ENCODE results near the gene CSRP2.

Gene CSRP2

DNA sequence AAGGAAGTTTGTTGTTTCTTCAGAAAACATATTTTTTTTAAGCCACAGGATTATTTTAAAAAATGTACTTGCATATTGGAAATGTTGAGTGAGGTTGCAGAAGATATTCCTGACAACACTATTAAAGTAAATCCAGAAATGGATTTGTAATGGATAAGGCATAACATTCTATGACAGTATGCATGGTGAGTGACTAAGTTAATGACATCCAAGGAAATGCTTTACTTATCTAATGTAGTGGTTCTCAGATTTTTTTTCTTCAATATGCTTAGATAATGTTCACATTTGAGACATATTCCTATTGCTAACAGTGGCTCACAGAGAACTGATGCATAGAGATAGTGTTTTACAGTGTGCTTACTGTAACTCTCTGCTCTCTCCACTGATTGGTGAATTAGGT is 65.6 kb downstream of the CSRP2 start:
- no peaks in the 10 kb centered on the region for H3K79me2 ChIP-seq (ENCODE audit: control insufficient read depth, low read length)
- H3K4me2 ChIP-seq (ENCODE audit: low read length), result no peak overlapping the region
- no peak overlapping the region for H3K27ac ChIP-seq (ENCODE audit: low read depth, low read length)
- TF ChIP-seq, protein P1, sequence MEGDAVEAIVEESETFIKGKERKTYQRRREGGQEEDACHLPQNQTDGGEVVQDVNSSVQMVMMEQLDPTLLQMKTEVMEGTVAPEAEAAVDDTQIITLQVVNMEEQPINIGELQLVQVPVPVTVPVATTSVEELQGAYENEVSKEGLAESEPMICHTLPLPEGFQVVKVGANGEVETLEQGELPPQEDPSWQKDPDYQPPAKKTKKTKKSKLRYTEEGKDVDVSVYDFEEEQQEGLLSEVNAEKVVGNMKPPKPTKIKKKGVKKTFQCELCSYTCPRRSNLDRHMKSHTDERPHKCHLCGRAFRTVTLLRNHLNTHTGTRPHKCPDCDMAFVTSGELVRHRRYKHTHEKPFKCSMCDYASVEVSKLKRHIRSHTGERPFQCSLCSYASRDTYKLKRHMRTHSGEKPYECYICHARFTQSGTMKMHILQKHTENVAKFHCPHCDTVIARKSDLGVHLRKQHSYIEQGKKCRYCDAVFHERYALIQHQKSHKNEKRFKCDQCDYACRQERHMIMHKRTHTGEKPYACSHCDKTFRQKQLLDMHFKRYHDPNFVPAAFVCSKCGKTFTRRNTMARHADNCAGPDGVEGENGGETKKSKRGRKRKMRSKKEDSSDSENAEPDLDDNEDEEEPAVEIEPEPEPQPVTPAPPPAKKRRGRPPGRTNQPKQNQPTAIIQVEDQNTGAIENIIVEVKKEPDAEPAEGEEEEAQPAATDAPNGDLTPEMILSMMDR (IDR thresholded peaks at IDR 0.05; ENCODE audit: low read depth, low read length, poor library complexity, severe bottlenecking), result no peak
- TF ChIP-seq EZH2phosphoT487 (IDR thresholded peaks at IDR 0.05; ENCODE audit: borderline replicate concordance, low read length), result no peak
- H3K9me3 ChIP-seq (ENCODE audit: control insufficient read depth, insufficient read depth, low read length), result no peaks in the 10 kb centered on the region
- H3K4me3 ChIP-seq (ENCODE audit: low read length), result no peak overlapping the region
- no peaks in the 10 kb centered on the region for H3K27me3 ChIP-seq (ENCODE audit: control insufficient read depth, low read length)
- no peaks in the 10 kb centered on the region for H3K9me2 ChIP-seq (replicated peaks; ENCODE audit: control insufficient read depth, low read length)
- no peaks in the 10 kb centered on the region for H3F3A ChIP-seq (ENCODE audit: control insufficient read depth, insufficient read depth)
- H3K36me3 ChIP-seq (ENCODE audit: control insufficient read depth, low read length), result peaks cover 19% of the 10 kb centered on the region
- H3K4me1 ChIP-seq (ENCODE audit: control insufficient read depth, low read length), result no peaks in the 10 kb centered on the region
- no peaks in the 10 kb centered on the region for H4K20me1 ChIP-seq (ENCODE audit: control insufficient read depth, insufficient read depth, low read depth, low read length)

DNA sequence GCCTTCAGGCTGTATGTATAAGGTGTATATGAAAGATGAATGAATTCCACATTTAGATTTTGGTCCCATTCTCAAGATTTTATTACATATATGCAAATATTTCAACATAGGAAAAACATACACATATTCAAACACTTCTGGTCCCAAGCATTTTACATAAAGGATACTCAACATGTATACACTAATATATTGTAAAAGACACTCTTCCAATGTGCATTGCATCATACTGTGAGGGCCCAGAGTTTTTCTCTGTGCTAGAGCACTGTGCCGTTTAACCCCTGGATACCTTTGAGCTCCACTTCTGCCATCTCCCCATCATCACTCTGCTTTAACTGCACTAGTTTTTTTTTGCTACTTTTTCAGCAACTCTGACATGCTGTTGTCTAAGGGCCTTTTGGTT is 66.8 kb downstream of the CSRP2 start:
- no peaks in the 10 kb centered on the region for H3K79me2 ChIP-seq (ENCODE audit: control insufficient read depth, low read length)
- H3K4me3 ChIP-seq (ENCODE audit: low read length), result no peak overlapping the region
- H4K20me1 ChIP-seq (ENCODE audit: control insufficient read depth, insufficient read depth, low read depth, low read length), result no peaks in the 10 kb centered on the region
- H3K4me1 ChIP-seq (ENCODE audit: control insufficient read depth, low read length), result no peaks in the 10 kb centered on the region
- H3K27ac ChIP-seq (ENCODE audit: low read depth, low read length), result no peak overlapping the region
- no peaks in the 10 kb centered on the region for H3F3A ChIP-seq (ENCODE audit: control insufficient read depth, insufficient read depth)
- peaks cover 24% of the 10 kb centered on the region for H3K36me3 ChIP-seq (ENCODE audit: control insufficient read depth, low read length)
- H3K9me2 ChIP-seq (replicated peaks; ENCODE audit: control insufficient read depth, low read length), result no peaks in the 10 kb centered on the region
- H3K9me3 ChIP-seq (ENCODE audit: control insufficient read depth, insufficient read depth, low read length), result no peaks in the 10 kb centered on the region
- H3K27me3 ChIP-seq (ENCODE audit: control insufficient read depth, low read length), result no peaks in the 10 kb centered on the region
- no peak overlapping the region for H3K4me2 ChIP-seq (ENCODE audit: low read length)
- TF ChIP-seq, protein P1 (IDR thresholded peaks at IDR 0.05; ENCODE audit: low read depth, low read length, poor library complexity, severe bottlenecking), result no peak
- TF ChIP-seq EZH2phosphoT487 (IDR thresholded peaks at IDR 0.05; ENCODE audit: borderline replicate concordance, low read length), result no peak

DNA sequence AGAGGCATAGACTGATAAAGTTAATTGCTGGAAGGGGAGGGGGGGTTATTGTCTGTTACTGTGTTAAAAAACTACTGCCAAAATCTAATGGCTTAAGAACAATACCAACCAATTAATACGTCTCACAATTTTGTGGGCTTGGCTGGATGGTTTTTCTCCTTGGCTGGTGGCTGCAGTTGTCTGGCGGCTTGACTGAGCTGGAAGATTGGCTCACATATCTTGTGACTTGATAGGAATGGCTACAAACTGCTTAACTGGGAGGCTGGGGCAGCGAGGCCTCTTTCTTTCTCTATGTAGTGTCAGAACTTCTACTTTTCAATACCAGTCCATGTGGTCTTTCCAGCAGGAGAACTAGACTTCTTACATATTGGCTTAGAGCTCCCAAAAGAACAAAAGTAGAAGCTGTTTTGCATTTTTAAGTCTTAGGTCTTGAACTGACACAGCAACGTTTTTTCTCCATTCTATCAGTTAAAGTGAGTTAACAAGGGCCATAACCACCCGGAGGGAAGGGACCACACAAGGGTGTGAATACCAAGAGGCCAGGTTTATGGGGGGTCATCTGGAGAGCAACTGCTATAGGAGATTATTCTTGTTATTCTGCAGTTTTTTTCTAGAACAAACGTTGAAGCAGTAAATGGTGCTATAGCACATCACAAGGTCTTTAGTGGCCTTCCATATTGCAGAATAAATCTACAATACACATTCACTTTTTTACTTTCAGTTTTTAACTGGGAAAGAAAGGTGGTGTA is 68.0 kb downstream of the CSRP2 start:
- no peaks in the 10 kb centered on the region for H3K9me3 ChIP-seq (ENCODE audit: control insufficient read depth, insufficient read depth, low read length)
- no peak for TF ChIP-seq EZH2phosphoT487 (IDR thresholded peaks at IDR 0.05; ENCODE audit: borderline replicate concordance, low read length)
- TF ChIP-seq, protein P1 (IDR thresholded peaks at IDR 0.05; ENCODE audit: low read depth, low read length, poor library complexity, severe bottlenecking), result no peak
- no peaks in the 10 kb centered on the region for H3K4me1 ChIP-seq (ENCODE audit: control insufficient read depth, low read length)
- no peak overlapping the region for H3K4me2 ChIP-seq (ENCODE audit: low read length)
- no peak overlapping the region for H3K4me3 ChIP-seq (ENCODE audit: low read length)
- H3F3A ChIP-seq (ENCODE audit: control insufficient read depth, insufficient read depth), result no peaks in the 10 kb centered on the region
- no peak overlapping the region for H3K27ac ChIP-seq (ENCODE audit: low read depth, low read length)
- no peaks in the 10 kb centered on the region for H4K20me1 ChIP-seq (ENCODE audit: control insufficient read depth, insufficient read depth, low read depth, low read length)
- no peaks in the 10 kb centered on the region for H3K9me2 ChIP-seq (replicated peaks; ENCODE audit: control insufficient read depth, low read length)
- H3K79me2 ChIP-seq (ENCODE audit: control insufficient read depth, low read length), result no peaks in the 10 kb centered on the region
- peaks cover 31% of the 10 kb centered on the region for H3K36me3 ChIP-seq (ENCODE audit: control insufficient read depth, low read length)
- no peaks in the 10 kb centered on the region for H3K27me3 ChIP-seq (ENCODE audit: control insufficient read depth, low read length)
